Measurements from ENCODE around the gene LMO3.

The LMO3 gene

DNA sequence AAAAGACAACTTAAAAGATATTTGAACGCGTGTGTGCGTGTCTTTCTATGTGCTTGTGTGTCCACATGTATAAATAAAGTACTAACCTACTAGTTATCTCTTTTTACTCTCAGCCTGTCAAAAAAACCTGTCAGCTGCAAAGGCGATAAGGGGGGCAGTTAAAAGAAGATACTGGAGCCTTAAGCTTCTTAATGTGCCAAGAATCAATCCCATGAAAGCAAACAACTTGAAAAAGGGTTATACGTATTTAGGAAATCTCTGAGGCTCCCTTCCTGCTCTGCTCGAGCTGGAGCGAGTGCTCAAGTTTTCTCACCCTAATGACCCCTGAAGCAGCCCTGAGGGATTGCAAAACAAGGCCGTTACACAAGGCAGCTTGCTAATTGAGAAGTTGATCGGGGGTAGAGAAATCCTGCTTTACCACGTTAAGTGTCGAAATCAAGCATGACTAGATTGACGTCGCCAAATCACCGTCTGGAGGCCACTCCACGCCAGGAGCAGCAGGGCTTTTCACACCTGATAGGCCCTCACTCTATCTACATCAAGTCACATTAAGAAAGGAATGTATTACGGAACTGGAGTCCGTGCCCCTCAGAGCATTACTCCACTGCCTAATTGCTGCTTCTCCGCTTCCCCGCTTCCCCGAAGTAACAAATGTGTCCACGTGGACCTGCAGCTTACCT is 32.4 kb downstream of the LMO3 start:
- H3K36me3 ChIP-seq (replicated peaks; ENCODE audit: insufficient read depth, low read length) = no peaks in the 10 kb centered on the region
- no peak overlapping the region for H3K4me2 ChIP-seq (ENCODE audit: low read depth, low read length)
- no peak overlapping the region for H3K27ac ChIP-seq (ENCODE audit: low read length)
- no peaks in the 10 kb centered on the region for H3F3A ChIP-seq (ENCODE audit: insufficient read depth, low read length)
- DNase-seq = no peak
- H3K27me3 ChIP-seq (replicated peaks; ENCODE audit: insufficient read depth, low read length) = no peaks in the 10 kb centered on the region
- no peaks in the 10 kb centered on the region for H3K4me1 ChIP-seq (ENCODE audit: low read length)
- no peaks in the 10 kb centered on the region for H3K9me3 ChIP-seq (replicated peaks; ENCODE audit: insufficient read depth, low read length)
- no peak overlapping the region for H2AFZ ChIP-seq (ENCODE audit: low read length)
- H3K79me2 ChIP-seq (ENCODE audit: low read length) = no peaks in the 10 kb centered on the region
- no peaks in the 10 kb centered on the region for H4K20me1 ChIP-seq (ENCODE audit: insufficient read depth, low read length)
- TF ChIP-seq EZH2phosphoT487 (IDR thresholded peaks at IDR 0.05; ENCODE audit: low read length) (no peak), EZH2 (optimal IDR thresholded peaks at IDR 0.05; ENCODE audit: low read depth, low read length) (no peak)
- TF ChIP-seq, protein P1, sequence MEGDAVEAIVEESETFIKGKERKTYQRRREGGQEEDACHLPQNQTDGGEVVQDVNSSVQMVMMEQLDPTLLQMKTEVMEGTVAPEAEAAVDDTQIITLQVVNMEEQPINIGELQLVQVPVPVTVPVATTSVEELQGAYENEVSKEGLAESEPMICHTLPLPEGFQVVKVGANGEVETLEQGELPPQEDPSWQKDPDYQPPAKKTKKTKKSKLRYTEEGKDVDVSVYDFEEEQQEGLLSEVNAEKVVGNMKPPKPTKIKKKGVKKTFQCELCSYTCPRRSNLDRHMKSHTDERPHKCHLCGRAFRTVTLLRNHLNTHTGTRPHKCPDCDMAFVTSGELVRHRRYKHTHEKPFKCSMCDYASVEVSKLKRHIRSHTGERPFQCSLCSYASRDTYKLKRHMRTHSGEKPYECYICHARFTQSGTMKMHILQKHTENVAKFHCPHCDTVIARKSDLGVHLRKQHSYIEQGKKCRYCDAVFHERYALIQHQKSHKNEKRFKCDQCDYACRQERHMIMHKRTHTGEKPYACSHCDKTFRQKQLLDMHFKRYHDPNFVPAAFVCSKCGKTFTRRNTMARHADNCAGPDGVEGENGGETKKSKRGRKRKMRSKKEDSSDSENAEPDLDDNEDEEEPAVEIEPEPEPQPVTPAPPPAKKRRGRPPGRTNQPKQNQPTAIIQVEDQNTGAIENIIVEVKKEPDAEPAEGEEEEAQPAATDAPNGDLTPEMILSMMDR (IDR thresholded peaks at IDR 0.05; ENCODE audit: low read length) = no peak
- no peak overlapping the region for H3K9ac ChIP-seq (ENCODE audit: low read length)
- no peaks in the 10 kb centered on the region for H3K9me2 ChIP-seq (replicated peaks; ENCODE audit: insufficient read depth, low read length)
- no peak overlapping the region for H3K4me3 ChIP-seq (ENCODE audit: low read length)

DNA sequence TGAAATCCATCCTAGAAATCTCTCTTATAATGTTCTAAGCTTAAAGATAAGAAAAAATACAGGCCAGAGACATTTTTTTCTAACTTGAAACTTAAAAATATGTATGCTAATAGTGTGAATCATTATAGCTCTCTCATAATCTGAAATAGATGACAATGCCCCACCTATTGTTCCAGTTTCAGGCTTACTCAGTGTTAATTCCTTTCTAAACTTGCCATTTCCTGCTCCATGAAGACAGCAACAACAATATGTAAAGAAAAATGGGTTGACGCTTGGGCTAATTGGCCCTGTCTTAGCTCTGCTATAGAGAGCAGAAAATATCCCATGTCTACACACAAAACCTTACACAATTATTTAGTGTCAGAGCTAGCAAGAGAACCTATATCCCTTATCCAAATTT is 37.1 kb downstream of the LMO3 start:
- Histone ChIP-seq H3K9me3 (replicated peaks; ENCODE audit: insufficient read depth, low read length) (no peaks in the 10 kb centered on the region), H3K27me3 (replicated peaks; ENCODE audit: insufficient read depth, low read length) (no peaks in the 10 kb centered on the region), H3K27ac (ENCODE audit: low read length) (no peak overlapping the region), H3K9me2 (replicated peaks; ENCODE audit: insufficient read depth, low read length) (no peaks in the 10 kb centered on the region), H3K4me2 (ENCODE audit: low read depth, low read length) (no peak overlapping the region), H3K9ac (ENCODE audit: low read length) (no peak overlapping the region), H3K36me3 (replicated peaks; ENCODE audit: insufficient read depth, low read length) (no peaks in the 10 kb centered on the region), H3K4me3 (ENCODE audit: low read length) (no peak overlapping the region), H4K20me1 (ENCODE audit: insufficient read depth, low read length) (no peaks in the 10 kb centered on the region), H2AFZ (ENCODE audit: low read length) (no peak overlapping the region), H3F3A (ENCODE audit: insufficient read depth, low read length) (no peaks in the 10 kb centered on the region), H3K4me1 (ENCODE audit: low read length) (no peaks in the 10 kb centered on the region), H3K79me2 (ENCODE audit: low read length) (no peaks in the 10 kb centered on the region)
- no peak for DNase-seq
- TF ChIP-seq EZH2 (optimal IDR thresholded peaks at IDR 0.05; ENCODE audit: low read depth, low read length) = no peak
- TF ChIP-seq, protein P1 (IDR thresholded peaks at IDR 0.05; ENCODE audit: low read length) = no peak
- TF ChIP-seq EZH2phosphoT487 (IDR thresholded peaks at IDR 0.05; ENCODE audit: low read length) = no peak

DNA sequence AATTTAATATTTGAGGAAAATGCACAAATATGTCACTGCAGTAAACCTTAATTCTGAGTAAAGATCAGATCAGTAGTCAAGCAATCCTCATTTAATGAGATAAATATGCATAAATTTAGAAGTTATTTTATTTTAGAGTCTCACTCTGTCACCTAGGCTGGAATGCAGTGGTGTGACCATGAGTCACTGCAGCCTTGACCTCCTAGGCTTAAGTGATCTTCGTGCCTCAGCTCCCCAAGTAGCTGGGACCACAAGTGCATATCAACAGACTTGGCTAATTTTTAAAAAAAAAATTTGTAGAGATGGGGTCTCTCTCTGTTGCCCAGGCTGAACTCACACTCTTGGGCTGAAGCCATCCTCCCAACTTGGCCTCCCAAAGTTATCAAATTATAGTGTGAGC is 41.3 kb downstream of the LMO3 start:
- Histone ChIP-seq H3K9ac (ENCODE audit: low read length) (no peak overlapping the region), H4K20me1 (ENCODE audit: insufficient read depth, low read length) (no peaks in the 10 kb centered on the region), H3F3A (ENCODE audit: insufficient read depth, low read length) (no peaks in the 10 kb centered on the region), H3K4me3 (ENCODE audit: low read length) (no peak overlapping the region), H2AFZ (ENCODE audit: low read length) (no peak overlapping the region), H3K9me2 (replicated peaks; ENCODE audit: insufficient read depth, low read length) (no peaks in the 10 kb centered on the region), H3K36me3 (replicated peaks; ENCODE audit: insufficient read depth, low read length) (no peaks in the 10 kb centered on the region), H3K27me3 (replicated peaks; ENCODE audit: insufficient read depth, low read length) (no peaks in the 10 kb centered on the region), H3K79me2 (ENCODE audit: low read length) (no peaks in the 10 kb centered on the region), H3K4me2 (ENCODE audit: low read depth, low read length) (no peak overlapping the region), H3K4me1 (ENCODE audit: low read length) (no peaks in the 10 kb centered on the region), H3K27ac (ENCODE audit: low read length) (no peak overlapping the region), H3K9me3 (replicated peaks; ENCODE audit: insufficient read depth, low read length) (no peaks in the 10 kb centered on the region)
- no peak for TF ChIP-seq EZH2phosphoT487 (IDR thresholded peaks at IDR 0.05; ENCODE audit: low read length)
- TF ChIP-seq, protein P1 (IDR thresholded peaks at IDR 0.05; ENCODE audit: low read length) = no peak
- DNase-seq = no peak

Data from MM.1S (cell line).